SKM-1 (cell line): ENCODE measurements around the gene CYB5A.
A peak's percentile ranks its signal among the peaks of the same experiment; 100 is the strongest.
"Not testable (repeated sequence)": the region's sequence is repeated elsewhere in the genome, so short reads cannot be mapped to it uniquely, and the experiment has no call there.

ENCODE experiments used
- DNase-seq: peaks from one replicate; lab custom pipeline; 2025; ENCODE audit not compliant: unreplicated experiment; lab: John Stamatoyannopoulos, UW

The CYB5A gene

DNA sequence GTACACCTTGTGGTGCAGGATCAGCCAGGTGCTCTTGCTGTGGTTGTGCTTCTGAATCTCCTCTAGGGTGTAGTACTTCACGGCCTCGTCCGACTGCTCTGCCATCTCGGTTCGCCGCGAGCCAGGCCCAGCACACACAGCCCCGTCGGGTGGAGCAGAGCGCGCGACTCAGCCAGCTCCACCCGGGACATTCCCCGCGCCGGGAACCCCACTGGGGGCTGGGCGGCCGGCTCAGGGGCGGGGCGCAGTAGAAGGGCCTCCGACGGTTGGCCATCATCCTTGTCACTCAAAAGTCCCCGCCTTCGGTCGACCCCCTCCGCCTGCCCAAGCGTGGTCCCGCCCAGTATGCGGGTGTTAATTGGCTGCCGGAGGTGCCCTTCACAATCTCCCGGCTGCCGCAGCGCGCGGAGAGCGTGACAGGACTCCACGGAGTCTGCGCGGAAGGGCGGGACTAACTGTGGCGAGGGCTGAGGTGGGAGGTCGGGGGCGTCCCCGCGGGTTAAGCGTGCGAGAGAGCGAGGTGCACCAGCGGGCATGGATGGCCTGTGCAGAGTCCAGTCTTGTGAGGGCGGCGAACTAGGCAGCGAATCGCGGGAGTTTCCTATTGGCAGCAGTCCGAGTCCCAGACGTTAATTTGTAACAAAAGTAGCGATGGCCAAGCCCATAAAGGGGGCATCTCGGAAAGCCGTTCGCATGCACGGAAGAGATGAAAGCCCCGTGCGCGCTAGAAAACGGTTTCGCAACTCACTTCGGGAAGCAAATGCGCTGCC, at the start of gene CYB5A:
TSS of gene CYB5A (minus strand) at position 193 of the 770 bp plus-strand sequence. CDS start at position 105, 88 bp downstream.
- DNase-seq, result peak; percentile 79

DNA sequence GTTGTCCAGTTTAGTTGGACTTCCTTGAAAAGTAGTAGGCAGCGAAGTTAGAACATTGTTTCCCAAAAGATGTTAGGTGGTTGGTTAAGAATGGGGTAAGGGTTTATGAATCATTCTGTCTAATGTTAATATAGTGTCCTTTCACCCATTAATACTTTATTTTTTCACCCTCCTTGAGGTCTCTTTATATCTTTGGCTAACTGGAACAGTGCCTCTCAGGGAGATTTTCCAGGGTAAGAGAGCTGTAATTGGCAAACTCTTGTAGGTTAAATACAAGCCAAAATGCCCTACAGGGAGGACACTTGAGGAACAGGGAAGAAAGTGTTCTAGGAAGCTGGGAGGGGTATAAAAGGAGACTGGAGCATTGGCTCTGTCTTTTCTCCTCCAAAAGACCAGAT, 46.1 kb upstream of the CYB5A start:
- no peak for DNase-seq

GRCh38 chr18:74337155-74337911, 45.6 kb upstream of the CYB5A start:
- no peak for DNase-seq

DNA sequence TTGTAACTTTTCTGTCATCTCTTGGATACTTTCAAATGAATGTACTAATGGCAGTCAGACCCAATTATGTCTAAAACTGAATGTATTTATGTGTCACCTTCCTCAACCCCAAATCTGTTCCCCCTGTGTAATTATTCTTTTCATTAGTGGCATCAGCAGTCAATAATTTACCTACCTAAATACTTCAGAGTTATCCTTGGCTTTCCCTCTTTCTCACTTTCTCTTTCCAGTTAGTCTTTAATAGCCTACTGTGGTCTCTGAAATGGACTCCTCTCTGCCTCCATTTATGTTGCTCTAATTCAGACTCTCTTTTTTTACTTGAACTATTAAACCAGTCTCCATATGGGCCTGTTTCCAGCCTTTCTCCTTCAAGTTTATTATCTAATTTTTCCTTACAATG, 44.9 kb upstream of the CYB5A start:
- no peak for DNase-seq

- no peak for DNase-seq
These were observed 42.6 kb upstream of the CYB5A start for GRCh38 chr18:74334242-74334893.

- no peak for DNase-seq
These were observed 41.3 kb upstream of the CYB5A start for GRCh38 chr18:74333091-74333490.

GRCh38 chr18:74331404-74331803, 39.6 kb upstream of the CYB5A start:
- DNase-seq, result no peak

GRCh38 chr18:74329688-74330205, 38.0 kb upstream of the CYB5A start:
- no peak for DNase-seq

- DNase-seq, result no peak
These were observed 36.4 kb upstream of the CYB5A start for GRCh38 chr18:74328206-74328605.

DNA sequence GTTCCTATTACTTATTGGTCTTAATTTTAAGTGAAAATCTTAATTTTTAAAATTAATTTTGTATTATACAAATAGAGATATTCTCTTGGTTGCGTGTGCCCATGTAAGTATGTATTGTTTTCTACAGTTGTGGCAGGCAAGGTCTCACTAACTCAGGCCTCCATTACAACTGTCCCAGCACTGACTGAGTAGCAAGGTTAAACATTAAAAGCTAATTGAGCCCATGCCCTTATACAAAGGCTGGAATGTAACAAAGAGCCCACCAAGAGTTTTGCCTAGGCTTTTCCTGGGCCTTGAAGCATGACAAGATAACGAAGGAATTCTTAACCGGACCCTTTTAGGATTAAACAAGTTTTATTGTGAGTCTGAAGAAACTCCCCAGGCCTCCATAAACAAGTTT, 35.0 kb upstream of the CYB5A start:
- DNase-seq, result not testable (repeated sequence)

- DNase-seq, result no peak
These were observed 34.5 kb upstream of the CYB5A start for GRCh38 chr18:74326231-74326630.

- no peak for DNase-seq
These were observed 24.8 kb upstream of the CYB5A start for GRCh38 chr18:74316257-74317170.

DNA sequence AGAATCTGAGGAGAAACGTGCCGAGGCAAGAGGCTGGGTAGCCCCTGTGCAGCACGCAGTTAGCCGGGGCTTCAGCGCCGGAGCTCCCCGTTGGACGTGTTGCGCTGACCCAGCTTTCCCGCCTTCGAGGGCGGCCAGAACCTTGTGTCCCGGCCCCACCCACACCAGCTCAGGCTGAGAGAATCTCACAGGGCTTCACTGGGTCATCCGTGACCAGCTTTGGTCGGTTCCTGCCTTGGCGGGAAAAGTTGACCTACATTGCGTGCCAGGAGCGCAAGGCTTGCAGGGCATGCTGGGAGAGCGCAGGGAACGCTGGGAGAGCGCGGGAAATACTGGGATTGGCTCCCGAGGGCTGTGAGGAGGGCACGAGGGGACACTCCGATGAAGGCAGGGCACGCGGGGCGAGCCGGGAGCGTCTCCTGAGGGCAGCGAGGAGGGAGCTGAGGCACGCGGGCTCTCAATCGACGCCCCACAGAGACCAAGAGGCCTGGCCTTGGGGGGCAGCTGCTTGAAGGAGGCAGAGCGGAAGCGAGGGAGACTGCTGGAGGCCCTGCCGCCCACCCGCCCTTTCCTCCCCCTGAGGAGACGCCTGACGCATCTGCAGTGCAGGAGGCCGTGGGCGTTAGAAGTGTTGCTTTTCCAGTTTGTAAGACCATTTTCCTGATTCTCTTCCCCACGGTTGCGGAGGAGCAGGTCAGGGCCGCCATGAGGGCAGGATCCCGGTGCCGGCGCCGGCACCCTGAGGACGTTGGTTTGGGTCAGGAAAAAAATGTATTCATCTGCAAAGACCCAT, 23.9 kb upstream of the CYB5A start, which contains the start of gene C18orf63:
TSS of gene C18orf63 (plus strand) at position 376 of the 793 bp plus-strand sequence. CDS start 2,027 bp downstream, outside the sequence.
- no peak for DNase-seq

DNA sequence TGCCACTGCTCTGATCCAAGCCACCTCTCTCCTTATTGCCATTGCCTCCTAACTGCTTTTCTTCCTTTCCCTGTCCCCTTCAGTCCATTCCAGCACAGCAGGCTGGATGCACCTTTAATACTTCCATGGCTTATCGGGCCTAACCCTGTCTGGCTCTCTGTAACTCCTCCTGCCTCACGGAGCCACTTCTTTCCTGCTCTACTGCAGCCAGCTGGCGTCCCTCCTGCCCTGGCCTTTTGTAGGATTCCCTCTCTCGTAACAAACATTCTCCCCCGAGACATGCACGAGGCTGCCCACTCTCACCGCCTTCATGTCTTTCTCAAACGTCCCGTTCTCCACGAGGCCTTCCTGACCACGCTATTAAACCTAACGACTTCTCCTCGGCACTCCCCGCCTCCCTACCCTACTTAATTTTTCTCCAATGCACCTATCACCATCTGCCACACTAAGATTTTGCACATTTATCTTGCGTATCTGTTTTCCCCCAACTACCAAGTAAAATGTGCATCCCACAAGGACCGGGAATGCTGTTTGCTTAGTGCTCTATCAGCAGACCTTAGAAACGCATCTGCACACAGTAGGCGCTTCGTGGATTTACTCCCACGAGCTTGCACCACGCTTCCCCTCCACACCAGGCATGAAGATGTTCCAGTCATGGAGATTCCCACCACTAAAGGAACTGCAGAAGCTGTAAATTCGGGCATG, 23.1 kb upstream of the CYB5A start:
- DNase-seq, result no peak

GRCh38 chr18:74311000-74311399, 19.2 kb upstream of the CYB5A start:
- DNase-seq, result no peak

DNA sequence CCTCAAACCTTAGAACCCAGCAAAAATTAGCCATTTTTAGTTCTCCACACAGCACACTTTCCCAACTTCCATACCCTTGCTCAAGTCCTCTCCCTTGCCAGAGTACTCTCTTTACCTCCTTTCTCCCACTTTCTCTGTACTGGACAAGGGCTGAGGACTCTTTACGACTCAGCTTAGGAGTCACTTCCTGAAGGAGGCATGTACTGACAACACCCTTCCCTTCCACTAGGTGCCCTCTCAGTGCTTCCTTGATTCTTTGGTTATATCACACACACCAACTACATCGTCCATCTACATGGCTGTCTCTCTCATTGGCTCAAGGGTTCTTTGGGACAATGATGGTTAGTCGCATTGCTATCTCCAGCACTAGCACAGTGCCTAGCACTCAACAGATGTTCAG, 18.6 kb upstream of the CYB5A start:
- no peak for DNase-seq

DNA sequence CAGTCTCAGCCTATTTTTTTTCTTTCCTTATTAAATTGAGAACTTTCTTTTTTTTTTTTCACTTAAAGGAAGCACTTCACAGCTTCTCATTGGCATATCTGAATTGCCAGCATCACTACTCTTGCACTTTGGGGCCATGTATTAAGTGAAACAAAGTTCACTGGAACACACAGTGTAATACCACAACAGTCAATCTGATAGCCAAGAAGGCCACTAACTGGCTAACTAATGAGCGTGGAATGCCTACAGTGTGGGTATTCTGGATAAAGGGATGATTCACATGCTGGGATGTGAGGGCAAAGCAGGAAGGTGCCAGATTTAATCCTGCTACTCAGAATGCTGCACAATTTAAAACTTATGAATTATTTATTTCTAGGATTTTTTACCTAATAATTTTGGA, 12.2 kb upstream of the CYB5A start:
- DNase-seq, result no peak

DNA sequence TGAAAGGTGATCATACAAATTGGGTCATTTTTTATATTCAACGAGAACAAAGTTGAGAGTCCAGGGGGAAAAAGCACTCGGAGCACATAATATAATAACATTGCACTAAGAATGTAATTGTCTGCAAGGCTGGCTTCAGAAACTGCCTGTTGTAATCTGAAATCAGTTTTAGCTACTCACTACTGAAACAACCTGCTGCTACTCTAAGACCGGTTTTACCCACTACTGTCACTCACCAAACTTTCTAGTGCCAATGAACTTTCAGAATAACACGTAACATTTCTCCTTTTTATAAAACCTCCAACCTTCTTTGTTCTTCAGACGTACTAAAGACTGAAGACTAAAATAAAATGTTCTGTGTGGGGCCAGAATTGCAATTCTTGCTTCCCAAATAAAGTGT, 11.5 kb upstream of the CYB5A start:
- DNase-seq, result no peak

DNA sequence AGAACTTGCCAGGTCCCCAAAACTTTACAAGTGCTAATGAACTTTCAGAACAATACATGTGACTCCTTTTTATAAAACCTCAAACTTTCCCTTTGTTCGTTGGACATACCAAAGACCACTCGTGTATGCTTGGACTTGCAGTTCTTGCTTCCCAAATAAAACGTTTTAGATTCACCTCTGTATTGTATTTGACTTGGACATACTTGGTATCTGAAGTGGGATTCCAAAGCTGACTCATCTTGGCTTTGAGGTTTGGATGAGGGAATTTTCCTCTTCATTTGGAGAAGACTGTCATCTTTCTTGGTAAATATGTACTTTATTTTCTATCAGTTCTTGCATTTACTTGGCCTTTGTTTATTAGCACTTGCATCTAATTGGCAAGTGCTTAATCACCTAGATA, 8.0 kb upstream of the CYB5A start:
- DNase-seq, result no peak
